IPS-15b (cell line): Measurements from ENCODE around the gene TOMM34.

ENCODE experiments used
- H3K27me3 ChIP-seq: one replicate; pipeline ENCODE4 v1.6.1; 2013; ENCODE audit warnings: low read length; ENCODE audit not compliant: control insufficient read depth, insufficient read depth
- H3K36me3 ChIP-seq: one replicate; pipeline ENCODE4 v1.6.1; 2013; ENCODE audit warnings: low read length; ENCODE audit not compliant: control insufficient read depth, insufficient read depth
- H3K4me1 ChIP-seq: one replicate; pipeline ENCODE4 v1.6.1; 2013; ENCODE audit warnings: mild to moderate bottlenecking, low read length; ENCODE audit not compliant: control insufficient read depth, insufficient read depth
- H3K4me3 ChIP-seq: one replicate; pipeline ENCODE4 v1.5.1; 2013; ENCODE audit warnings: low read depth, low read length
- H3K9ac ChIP-seq: one replicate; pipeline ENCODE4 v1.6.1; 2013; ENCODE audit warnings: low read depth, mild to moderate bottlenecking, low read length
- H3K9me3 ChIP-seq: one replicate; pipeline ENCODE4 v1.6.1; 2013; ENCODE audit warnings: mild to moderate bottlenecking, low read length; ENCODE audit not compliant: control insufficient read depth, insufficient read depth

TOMM34 gene

GRCh38 chr20:44961011-44961869 is 1.0 kb upstream of the TOMM34 start:
- Histone ChIP-seq H3K9me3 (no peaks in the 10 kb centered on the region), H3K4me1 (peaks cover 9% of the 10 kb centered on the region), H3K36me3 (no peaks in the 10 kb centered on the region), H3K4me3 (no peak overlapping the region), H3K9ac (no peak overlapping the region), H3K27me3 (peaks cover 55% of the 10 kb centered on the region)

GRCh38 chr20:44959638-44960102 is 527 bp downstream of the TOMM34 start:
- Histone ChIP-seq H3K9me3 (no peaks in the 10 kb centered on the region), H3K4me1 (peaks cover 9% of the 10 kb centered on the region), H3K4me3 (peak overlapping the region; percentile 63), H3K27me3 (peaks cover 46% of the 10 kb centered on the region), H3K36me3 (peaks cover 3% of the 10 kb centered on the region), H3K9ac (peak overlapping the region; percentile 49)

DNA sequence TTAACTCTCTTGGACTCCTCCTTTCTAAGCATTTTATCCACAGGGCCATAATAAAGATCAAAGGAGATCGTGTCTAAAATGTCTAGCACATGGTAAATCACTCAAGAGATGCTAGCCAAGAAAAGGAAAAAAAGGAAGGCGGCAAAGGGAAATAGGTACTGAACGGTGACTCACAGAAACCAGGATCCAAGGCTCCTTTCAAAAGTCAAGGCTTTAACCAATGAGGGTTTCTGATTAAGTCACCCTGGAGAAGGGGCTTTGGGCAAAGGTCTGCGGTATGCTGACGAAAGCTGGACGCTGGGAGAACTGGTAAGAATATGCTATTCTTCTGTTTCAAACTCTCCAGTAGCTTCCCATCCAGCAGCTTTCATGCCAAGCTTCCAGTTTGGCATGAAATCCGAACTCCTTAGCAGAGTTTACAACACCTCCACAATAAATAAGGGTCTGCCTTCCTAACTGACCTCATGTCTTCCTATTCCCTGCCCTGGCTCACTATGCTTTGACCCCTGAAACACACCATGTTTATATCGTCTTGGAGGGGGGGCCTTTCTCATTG is 1.0 kb downstream of the TOMM34 start:
- peaks cover 3% of the 10 kb centered on the region for H3K36me3 ChIP-seq
- peaks cover 9% of the 10 kb centered on the region for H3K4me1 ChIP-seq
- no peaks in the 10 kb centered on the region for H3K9me3 ChIP-seq

DNA sequence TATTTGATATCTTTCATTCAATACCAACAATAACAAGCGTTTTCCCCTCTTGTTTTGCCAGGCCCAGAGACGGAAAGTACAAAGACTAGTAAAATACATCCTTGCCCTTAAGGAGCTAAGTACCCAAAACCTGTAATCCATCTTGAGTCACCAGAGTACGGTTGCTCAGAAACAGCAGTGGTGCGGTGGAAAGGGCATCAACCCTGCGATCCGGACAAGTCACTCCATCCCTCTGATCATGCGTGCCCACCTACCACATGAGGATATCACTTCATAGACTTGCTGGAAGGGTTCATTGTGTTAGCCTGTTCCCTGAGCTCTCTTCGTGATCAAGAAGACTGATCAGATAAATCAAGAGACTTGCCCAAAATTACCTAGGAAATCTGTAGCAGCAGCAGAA is 1.9 kb downstream of the TOMM34 start:
- Histone ChIP-seq H3K9ac (no peak overlapping the region), H3K36me3 (peaks cover 3% of the 10 kb centered on the region), H3K4me3 (no peak overlapping the region), H3K4me1 (peaks cover 9% of the 10 kb centered on the region), H3K9me3 (no peaks in the 10 kb centered on the region), H3K27me3 (peaks cover 32% of the 10 kb centered on the region)

More for the DNA sequence above, 1.0 kb downstream of the TOMM34 start:
- peak overlapping the region; percentile 63 for H3K4me3 ChIP-seq
- peak overlapping the region; percentile 49 for H3K9ac ChIP-seq
- peaks cover 41% of the 10 kb centered on the region for H3K27me3 ChIP-seq

- Histone ChIP-seq H3K4me3 (no peak overlapping the region), H3K27me3 (peaks cover 17% of the 10 kb centered on the region), H3K4me1 (peaks cover 9% of the 10 kb centered on the region), H3K9ac (no peak overlapping the region), H3K36me3 (peaks cover 8% of the 10 kb centered on the region), H3K9me3 (no peaks in the 10 kb centered on the region)
Observed at GRCh38 chr20:44956410-44956809, 3.8 kb downstream of the TOMM34 start.

- Histone ChIP-seq H3K36me3 (peaks cover 12% of the 10 kb centered on the region), H3K4me1 (peaks cover 7% of the 10 kb centered on the region), H3K27me3 (peaks cover 7% of the 10 kb centered on the region), H3K9ac (no peak overlapping the region), H3K9me3 (no peaks in the 10 kb centered on the region), H3K4me3 (no peak overlapping the region)
Observed at GRCh38 chr20:44955270-44955669, 4.9 kb downstream of the TOMM34 start.

DNA sequence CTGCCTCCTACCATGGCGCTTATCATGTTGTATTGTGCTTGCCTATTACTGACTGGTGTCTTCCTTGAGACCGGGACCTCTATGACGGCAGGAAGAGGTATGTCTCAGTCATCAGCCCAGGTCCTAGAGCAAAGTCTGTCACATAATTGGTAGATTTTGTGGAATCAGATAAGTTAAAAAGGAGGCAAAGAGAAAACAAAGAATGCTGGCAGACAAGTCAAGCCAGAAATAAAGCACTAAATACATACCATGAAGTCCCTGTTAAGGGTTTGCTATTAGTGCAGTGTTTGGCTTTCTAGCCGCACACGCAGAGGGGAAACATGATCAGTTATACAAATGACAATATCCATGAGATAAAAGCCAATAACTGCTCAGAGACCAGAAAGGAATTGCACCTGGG is 6.0 kb downstream of the TOMM34 start:
- no peaks in the 10 kb centered on the region for H3K9me3 ChIP-seq
- no peak overlapping the region for H3K4me3 ChIP-seq
- no peak overlapping the region for H3K9ac ChIP-seq
- H3K36me3 ChIP-seq = peaks cover 12% of the 10 kb centered on the region
- peaks cover 4% of the 10 kb centered on the region for H3K27me3 ChIP-seq
- peaks cover 3% of the 10 kb centered on the region for H3K4me1 ChIP-seq

DNA sequence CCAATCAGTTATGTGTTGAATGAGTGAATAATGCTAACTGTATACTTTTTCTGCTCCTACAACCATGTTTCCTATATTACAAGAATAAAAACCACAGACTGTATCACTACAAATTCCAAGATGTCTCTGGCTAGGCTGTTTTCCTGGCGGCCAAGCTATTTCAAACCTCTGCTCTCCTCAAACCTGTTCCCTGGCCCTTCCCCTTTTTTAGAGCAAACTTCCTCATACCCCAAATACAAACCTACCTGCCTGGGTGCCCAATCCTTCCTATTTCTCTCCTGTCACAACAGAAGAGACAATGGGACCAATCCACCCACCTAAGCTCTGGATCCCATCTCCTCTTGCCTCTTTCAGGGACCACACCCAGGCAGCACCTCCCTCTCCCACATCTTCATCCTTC is 7.5 kb downstream of the TOMM34 start:
- no peaks in the 10 kb centered on the region for H3K9me3 ChIP-seq
- no peaks in the 10 kb centered on the region for H3K27me3 ChIP-seq
- no peak overlapping the region for H3K9ac ChIP-seq
- no peaks in the 10 kb centered on the region for H3K4me1 ChIP-seq
- peaks cover 12% of the 10 kb centered on the region for H3K36me3 ChIP-seq
- H3K4me3 ChIP-seq = no peak overlapping the region

GRCh38 chr20:44950368-44950767 is 9.8 kb downstream of the TOMM34 start:
- Histone ChIP-seq H3K36me3 (peaks cover 9% of the 10 kb centered on the region), H3K9ac (no peak overlapping the region), H3K9me3 (no peaks in the 10 kb centered on the region)

DNA sequence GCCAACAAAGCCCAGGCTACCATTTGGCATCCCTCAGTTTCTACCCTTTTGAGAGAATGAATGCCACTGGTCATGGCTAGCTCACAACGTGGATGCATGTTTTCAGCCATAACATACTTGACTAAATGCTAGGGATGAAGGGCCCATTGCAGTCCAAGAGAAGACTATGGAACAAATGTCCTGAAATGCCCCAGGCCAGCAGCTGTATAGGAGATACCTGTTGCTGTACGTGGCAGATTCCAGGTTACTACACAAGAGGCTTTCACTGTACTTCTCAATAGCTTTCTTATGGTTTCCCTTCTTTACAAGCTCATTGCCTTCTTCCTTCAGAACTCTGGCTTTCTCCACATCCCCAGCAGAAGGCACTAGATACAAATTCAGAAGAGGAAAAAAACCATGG is 11.7 kb downstream of the TOMM34 start:
- Histone ChIP-seq H3K9ac (no peak overlapping the region), H3K9me3 (no peaks in the 10 kb centered on the region), H3K4me1 (no peaks in the 10 kb centered on the region), H3K4me3 (no peak overlapping the region), H3K27me3 (no peaks in the 10 kb centered on the region), H3K36me3 (peaks cover 8% of the 10 kb centered on the region)

More at GRCh38 chr20:44950368-44950767, 9.8 kb downstream of the TOMM34 start:
- Histone ChIP-seq H3K27me3 (no peaks in the 10 kb centered on the region), H3K4me3 (no peak overlapping the region), H3K4me1 (no peaks in the 10 kb centered on the region)

DNA sequence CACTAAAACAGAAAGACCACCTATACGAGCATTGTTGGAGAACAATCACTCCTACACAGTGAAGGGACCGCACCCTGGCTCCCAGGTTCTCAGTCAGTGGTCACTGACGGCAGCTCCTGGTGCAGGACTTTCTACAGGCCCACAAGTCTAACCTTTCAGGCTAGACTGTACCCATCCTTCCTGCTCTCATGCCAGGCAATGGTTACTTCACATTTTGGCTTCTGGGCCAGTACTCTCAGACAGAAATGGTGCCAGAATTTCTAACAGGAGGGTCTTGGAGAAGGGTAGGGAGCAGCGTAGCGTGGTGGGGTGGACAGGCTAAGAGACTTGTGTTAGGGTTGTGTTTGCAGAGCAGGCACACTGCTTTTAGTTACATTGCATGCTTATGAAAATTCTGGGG is 12.1 kb downstream of the TOMM34 start:
- H3K27me3 ChIP-seq = no peaks in the 10 kb centered on the region
- H3K9ac ChIP-seq = no peak overlapping the region
- no peaks in the 10 kb centered on the region for H3K4me1 ChIP-seq
- peaks cover 10% of the 10 kb centered on the region for H3K36me3 ChIP-seq
- no peaks in the 10 kb centered on the region for H3K9me3 ChIP-seq
- no peak overlapping the region for H3K4me3 ChIP-seq

GRCh38 chr20:44946271-44946852 is 13.8 kb downstream of the TOMM34 start:
- no peak overlapping the region for H3K9ac ChIP-seq
- H3K9me3 ChIP-seq = no peaks in the 10 kb centered on the region
- no peaks in the 10 kb centered on the region for H3K27me3 ChIP-seq
- peaks cover 13% of the 10 kb centered on the region for H3K36me3 ChIP-seq
- H3K4me1 ChIP-seq = no peaks in the 10 kb centered on the region
- H3K4me3 ChIP-seq = no peak overlapping the region
